K562 (cell line): ENCODE measurements around the gene CTSD. TPM values are rescaled to one million over a fixed set of nuclear protein-coding genes. Genes with fewer than 3 reads are reported as not detected.
A peak's percentile ranks its signal among the peaks of the same experiment; 100 is the strongest.

Experiments
- EZH2 ChIP-seq: IDR thresholded peaks from 2 replicates; pipeline ENCODE4 v1.6.1; 2012; ENCODE audit warnings: low read depth, mild to moderate bottlenecking, inconsistent platforms, low read length, borderline replicate concordance
- FOS ChIP-seq: IDR thresholded peaks from 3 replicates; pipeline ENCODE4 v1.6.1; 2011; ENCODE audit not compliant: insufficient read length; ENCODE audit errors: extremely low read depth
- FOXK1 ChIP-seq: sonication (generic); formaldehyde crosslinking; IDR thresholded peaks from 2 replicates; pipeline ENCODE4 v1.8.0; 2022; ENCODE audit warnings: missing genetic modification reagents, mild to moderate bottlenecking, borderline replicate concordance
- GTF3C2 ChIP-seq: IDR thresholded peaks from 3 replicates; pipeline ENCODE4 v1.6.1; 2011; ENCODE audit warnings: borderline replicate concordance, mild to moderate bottlenecking, moderate library complexity; ENCODE audit not compliant: insufficient read length; ENCODE audit errors: extremely low read depth
- KLF13 ChIP-seq: fragments of 450-650 bp; IDR thresholded peaks from 2 replicates; pipeline ENCODE4 v1.6.1; 2016; ENCODE audit warnings: missing genetic modification characterization, low read depth, mild to moderate bottlenecking, missing compliant biosample characterization, moderate library complexity, borderline replicate concordance
- NKRF ChIP-seq: fragments of 450-650 bp; IDR thresholded peaks from 2 replicates; pipeline ENCODE4 v1.6.1; 2016; ENCODE audit warnings: borderline replicate concordance
- NR0B1 ChIP-seq: fragments of 450-650 bp; IDR thresholded peaks from one replicate; pipeline ENCODE4 v1.6.1; 2018; ENCODE audit warnings: mild to moderate bottlenecking, moderate library complexity; ENCODE audit not compliant: partially characterized antibody
- PCBP2 ChIP-seq: fragments of 200-400 bp; formaldehyde crosslinking; IDR thresholded peaks from 2 replicates; pipeline ENCODE4 v1.6.1; 2018; ENCODE audit warnings: low read length, low read depth, mild to moderate bottlenecking, moderate library complexity; ENCODE audit not compliant: poor library complexity, severe bottlenecking
- ZNF23 ChIP-seq: fragments of 250-450 bp; sonication (Bioruptor Pico); IDR thresholded peaks from 2 replicates; pipeline ENCODE4 v1.4.0; 2020; ENCODE audit warnings: mild to moderate bottlenecking
- ZNF280B ChIP-seq: fragments of 250-450 bp; sonication (Bioruptor Pico); IDR thresholded peaks from 2 replicates; pipeline ENCODE4 v1.5.1; 2021; ENCODE audit warnings: mild to moderate bottlenecking
- ZNF316 ChIP-seq: fragments of 450-650 bp; IDR thresholded peaks from 2 replicates; pipeline ENCODE4 v1.6.1; 2016
- ZNF398 ChIP-seq: fragments of 250-450 bp; sonication (Bioruptor Pico); IDR thresholded peaks from 2 replicates; pipeline ENCODE4 v1.8.0; 2021; ENCODE audit warnings: moderate library complexity, mild to moderate bottlenecking, inconsistent platforms
- ZNF583 ChIP-seq: fragments of 250-450 bp; sonication (Bioruptor Pico); IDR thresholded peaks from 2 replicates; pipeline ENCODE4 v1.4.0; 2020
- ZNF668 ChIP-seq: fragments of 250-450 bp; sonication (Bioruptor Pico); IDR thresholded peaks from 2 replicates; pipeline ENCODE4 v1.8.0; 2022; ENCODE audit warnings: mild to moderate bottlenecking, inconsistent platforms
- polyA plus RNA-seq, 8 experiments: library from polyadenylated mRNA; depleted of rRNA in 4 of 8; stranded (reverse) in 5 of 8; unstranded in 3 of 8; fragments of >200 nt; fragmentation: Nextera tagmentation in 2 of 8; fragmentation: Illumina TruSeq in 1 of 8; extraction: Ambion mirVana in 2 of 8; extraction: Trizol in 1 of 8; gene quantifications; 2 replicates each; pipeline versions ENCODE4 v1.2.1 to v1.2.3, GENCODE V29; 2011 to 2014; ENCODE audit warnings: inconsistent platforms in 1 of 8, missing spikeins in 1 of 8
- total RNA-seq, 7 experiments: library from RNA; depleted of rRNA in 6 of 7; stranded (reverse); fragments of >200 nt in 6 of 7; fragmentation: Illumina TruSeq in 2 of 7; extraction: Trizol in 2 of 7; gene quantifications; 2 replicates each; pipeline versions ENCODE4 v1.2.1 to v1.2.3, GENCODE V29; 2011 to 2021; ENCODE audit warnings: low replicate concordance in 1 of 7

CTSD gene
- total and polyA plus RNA-seq, 9 of the 15 experiments (the other 6 are each of a cell fraction or from before 2014, with no cell fraction given), result 1.0 to 112 (median 40.9) TPM

- TF ChIP-seq ZNF398 (no peak), EZH2 (no peak), ZNF668 (CRISPR knock-in tag) (no peak), NR0B1 (no peak), ZNF316 (peak; percentile 100), KLF13 (tag) (no peak; the same call in 1 of the 2 replicates), GTF3C2 (no peak), FOS (peak; percentile 12), ZNF23 (CRISPR knock-in tag) (no peak), ZNF280B (CRISPR knock-in tag) (no peak), FOXK1 (no peak), NKRF (no peak), ZNF583 (CRISPR knock-in tag) (no peak), PCBP2 (no peak)
Observed at GRCh38 chr11:1772270-1773130, 8.8 kb upstream of the CTSD start (continued).
